H1 (cell line): ENCODE results near the gene CAMTA1. TPM values are rescaled to one million over a fixed set of nuclear protein-coding genes. Genes with fewer than 3 reads are reported as not detected.

Source experiments
- ASH2L ChIP-seq: fragments of 200-600, 300-600 bp; sonication (generic); IDR thresholded peaks from one replicate; pipeline ENCODE4 v1.7.1; 2017; ENCODE audit warnings: low read length
- ATF2 ChIP-seq: IDR thresholded peaks from 2 replicates; pipeline ENCODE4 v1.6.1; 2012; ENCODE audit warnings: low read length, inconsistent platforms
- CHD7 ChIP-seq: fragments of 300-600 bp; sonication (generic); IDR thresholded peaks from 2 replicates; pipeline ENCODE4 v1.7.1; 2012; ENCODE audit warnings: low read length, moderate library complexity, mild to moderate bottlenecking, inconsistent platforms; ENCODE audit not compliant: insufficient replicate concordance
- EGR1 ChIP-seq: IDR thresholded peaks from 2 replicates; pipeline ENCODE4 v1.6.1; 2011; ENCODE audit warnings: low read depth, low read length, borderline replicate concordance
- RBBP5 ChIP-seq: IDR thresholded peaks from 2 replicates; pipeline ENCODE4 v1.7.1; 2012; ENCODE audit warnings: low read depth, mild to moderate bottlenecking, inconsistent platforms, low read length, moderate library complexity, borderline replicate concordance
- SAP30 ChIP-seq: fragments of 300-600 bp; sonication (generic); IDR thresholded peaks from 2 replicates; pipeline ENCODE4 v1.7.1; 2012; ENCODE audit warnings: low read length, moderate library complexity, mild to moderate bottlenecking, inconsistent platforms; ENCODE audit not compliant: insufficient read depth, insufficient replicate concordance
- SP1 ChIP-seq: IDR thresholded peaks from 2 replicates; pipeline ENCODE4 v1.6.1; 2011; ENCODE audit warnings: low read depth, low read length
- SP2 ChIP-seq: IDR thresholded peaks from 2 replicates; pipeline ENCODE4 v1.6.1; 2012; ENCODE audit warnings: mild to moderate bottlenecking, low read length, inconsistent platforms
- YY1 ChIP-seq: IDR thresholded peaks from 2 replicates; pipeline ENCODE4 v1.6.1; 2011; ENCODE audit warnings: low read depth, mild to moderate bottlenecking, low read length
- polyA plus RNA-seq, 7 experiments: library from polyadenylated mRNA; depleted of rRNA in 3 of 7; stranded (reverse) in 5 of 7; unstranded in 2 of 7; fragments of >200 nt in 5 of 7; fragments of 200-250 nt in 2 of 7; gene quantifications; 1 replicate in 5 of 7; 2 replicates in 1 of 7; 4 replicates in 1 of 7; pipeline versions ENCODE4 v1.2.1 to v1.2.3, GENCODE V29; 2011 to 2013; ENCODE audit warnings: missing spikeins in 2 of 7, mixed read lengths in 2 of 7
- total RNA-seq: library from RNA; stranded (reverse); fragmentation: NEBNext Ultra II Directional; extraction: Animal tissue kit (Norgen Biotek cat#: 25700); gene quantifications from 2 replicates; pipeline ENCODE4 v1.2.1, GENCODE V29; 2021

CAMTA1 gene
- total and polyA plus RNA-seq, 2 of the 8 experiments (the other 6 are each of a cell fraction or from before 2014, with no cell fraction given) = 65.0 to 119 TPM

- TF ChIP-seq CHD7 (no peak), ASH2L (no peak), YY1 (no peak), EGR1 (no peak), SAP30 (no peak), SP1 (no peak), RBBP5 (no peak), SP2 (no peak), ATF2 (no peak)
These were observed 855.8 kb downstream of the CAMTA1 start (continued) for GRCh38 chr1:7640920-7641585.
